ENCODE data around the gene FAM149A.

Gene FAM149A

DNA sequence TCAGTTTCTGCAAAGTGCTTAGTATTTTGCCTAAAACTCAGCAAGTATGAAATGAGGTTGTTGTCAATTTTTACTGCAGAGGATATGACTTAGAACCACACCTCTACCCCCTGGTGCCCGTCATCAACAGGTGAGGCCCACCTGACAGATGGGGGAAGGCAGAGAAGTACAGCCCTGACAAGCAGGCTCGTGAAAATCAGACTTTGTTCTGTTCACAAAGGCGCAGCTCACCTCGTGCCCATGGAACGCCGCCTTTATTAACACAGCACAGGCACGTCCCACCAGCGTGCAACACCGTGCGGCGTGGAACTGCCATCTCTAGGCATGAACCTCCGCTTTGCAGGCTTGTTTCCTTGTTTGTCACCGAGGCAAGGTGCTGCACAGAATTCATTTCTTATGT lies 100.2 kb downstream of the FAM149A start:
- DNase-seq, result no peak

GRCh38 chr4:186205156-186205555 lies 100.7 kb downstream of the FAM149A start:
- DNase-seq, result no peak

DNA sequence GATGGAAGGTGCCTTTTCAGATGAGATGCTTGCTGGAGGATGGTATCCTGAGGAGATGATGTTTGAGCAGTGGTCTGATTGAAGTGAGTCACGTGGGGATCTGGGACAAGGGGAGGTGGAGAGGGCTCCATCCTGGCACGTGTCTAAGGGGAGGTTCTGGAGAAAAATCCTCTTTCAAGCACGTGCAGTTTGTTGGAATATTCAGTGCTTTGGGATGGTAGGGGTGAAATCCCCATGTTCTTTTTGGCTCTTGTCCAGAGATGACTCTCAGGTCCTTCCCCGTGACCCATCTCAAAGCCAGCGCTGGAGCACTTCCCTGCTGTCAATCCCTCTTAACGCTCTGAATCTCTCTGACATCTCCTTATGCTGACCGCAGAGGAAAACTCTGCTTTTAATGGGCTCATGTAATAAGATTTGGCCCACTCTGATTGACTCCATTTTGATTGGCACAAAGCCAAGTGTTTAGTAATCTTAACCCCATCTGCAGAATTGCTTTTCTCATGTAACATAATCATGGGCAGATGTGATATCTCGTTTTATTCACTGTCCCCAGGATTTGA lies 112.0 kb downstream of the FAM149A start:
- no peak for DNase-seq

DNA sequence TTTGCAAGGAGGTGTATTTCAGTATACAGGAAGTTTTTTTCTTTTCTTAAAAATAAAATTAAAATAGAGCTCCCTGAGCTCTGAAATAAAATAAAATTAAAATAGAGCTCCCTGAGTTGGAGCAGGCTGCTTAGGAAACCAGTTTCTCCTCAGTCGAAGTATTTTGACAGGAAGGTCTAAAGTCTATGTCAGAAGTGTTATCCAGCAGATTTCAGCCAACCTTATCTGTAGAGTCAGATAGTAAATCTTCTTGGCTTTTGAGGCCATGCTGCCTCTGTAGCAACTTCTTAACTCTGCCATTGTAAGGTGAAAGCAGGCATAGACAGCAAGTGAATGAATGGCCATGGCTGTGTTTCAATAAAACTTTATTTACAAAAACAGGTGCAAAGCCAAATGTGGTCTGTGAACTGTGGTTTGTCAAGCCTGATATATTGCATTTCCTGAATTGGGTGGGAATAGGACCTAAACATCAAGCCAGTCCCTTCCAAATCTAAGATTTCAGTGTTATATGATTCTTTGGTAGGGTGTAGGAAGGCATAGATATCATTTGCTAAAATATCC lies 113.3 kb downstream of the FAM149A start:
- DNase-seq, result no peak

DNA sequence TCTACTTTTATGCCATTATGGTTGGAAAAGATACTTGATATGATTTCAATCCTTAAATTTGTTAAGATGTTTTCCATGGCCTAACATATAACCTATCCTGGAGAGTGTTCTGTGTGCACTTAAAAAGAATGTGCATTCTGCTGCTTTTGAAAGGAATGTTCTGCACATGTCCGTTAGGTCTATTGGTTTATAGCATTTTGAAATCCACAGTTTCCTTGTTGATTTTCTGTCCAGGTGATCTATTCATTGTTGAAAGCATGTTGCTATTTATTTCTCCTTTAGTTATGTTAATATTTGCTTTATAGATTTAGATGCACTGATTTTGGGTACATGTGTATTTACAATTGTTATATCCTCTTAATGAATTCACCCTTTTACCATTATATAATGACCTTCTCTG lies 117.1 kb downstream of the FAM149A start:
- DNase-seq, result no peak

All from NCI-H748 treated with DMSO at 0.1 percent for 48 hours (cell line).